CD4-positive, alpha-beta T cell treated with Interleukin-17A for 1 hour (primary cell): ENCODE data around the gene BRINP3.

Source experiments
- DNase-seq: peaks from one replicate; pipeline ENCODE4 v3.0.0-alpha.2; 2020

BRINP3 gene

DNA sequence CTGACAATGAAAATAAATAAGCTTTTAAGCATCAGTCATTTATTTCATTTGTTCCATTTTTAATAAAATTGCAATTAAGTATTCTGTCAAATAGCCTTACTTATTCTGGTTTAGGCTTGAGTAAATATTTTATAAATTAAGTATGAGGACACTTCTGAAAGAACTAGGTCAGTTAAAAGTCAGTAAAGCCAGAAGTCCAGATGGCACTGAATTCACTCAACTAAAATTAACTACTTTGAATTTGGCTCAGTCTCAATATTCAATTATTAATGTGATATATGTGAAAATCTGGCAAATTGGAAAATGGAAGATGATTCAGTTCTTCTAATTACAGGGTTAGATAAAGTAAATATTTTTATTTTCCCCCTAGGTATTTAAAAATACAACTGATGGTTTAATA, 174.2 kb downstream of the BRINP3 start:
- DNase-seq = no peak

DNA sequence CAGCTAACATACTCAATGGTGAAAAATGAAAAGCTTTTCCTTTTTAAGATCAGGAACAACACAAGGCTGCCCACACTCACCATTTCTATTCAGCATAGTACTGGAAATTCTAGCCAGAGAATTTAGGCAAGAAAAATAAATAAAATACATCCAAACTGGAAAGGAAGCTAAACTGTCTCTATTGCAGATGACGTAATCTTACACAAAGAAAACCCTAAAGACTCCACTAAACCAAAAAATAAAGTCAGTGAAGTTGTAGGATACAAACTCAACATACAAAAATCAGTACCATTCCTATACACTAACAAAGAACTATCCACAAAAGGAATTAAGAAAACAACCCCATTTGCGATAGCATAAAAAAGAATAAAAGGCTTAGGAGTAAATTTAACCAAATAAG, 181.2 kb downstream of the BRINP3 start:
- DNase-seq = no peak

DNA sequence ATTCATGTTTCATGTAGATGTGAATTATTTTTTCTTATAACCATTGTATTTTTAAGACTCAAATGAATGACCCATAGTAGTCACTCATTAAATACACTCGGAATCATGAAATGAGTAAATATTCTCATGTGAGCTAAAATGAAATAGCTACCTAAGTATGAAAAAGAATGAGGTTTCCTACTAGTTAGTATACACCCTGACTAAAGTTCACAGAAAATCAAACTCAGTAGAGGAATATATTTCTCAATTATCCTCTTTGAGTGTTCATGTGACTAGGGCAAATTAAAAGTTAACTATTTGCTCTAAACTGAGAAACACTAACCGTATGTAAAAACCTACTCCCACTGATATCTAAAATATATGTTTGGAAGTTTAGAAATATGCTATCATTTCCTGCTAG, 187.8 kb downstream of the BRINP3 start:
- no peak for DNase-seq

DNA sequence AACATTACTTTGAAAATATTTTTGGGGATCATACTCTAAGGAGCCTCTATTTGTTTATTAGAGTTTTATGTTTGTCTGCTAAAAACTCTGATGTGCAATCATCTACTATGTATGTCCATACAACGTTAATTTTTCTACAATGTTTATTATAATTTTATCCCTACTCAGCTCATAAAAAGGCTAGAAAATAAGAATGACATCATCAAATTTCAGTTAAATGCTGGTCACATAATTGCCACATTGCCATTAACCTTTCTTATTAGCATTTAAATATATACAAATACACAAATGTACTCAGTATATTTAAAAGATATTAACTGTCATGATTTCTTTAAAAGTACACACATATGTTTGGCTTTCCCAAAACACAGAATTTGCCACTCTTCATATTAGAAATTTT, 191.6 kb downstream of the BRINP3 start:
- no peak for DNase-seq

DNA sequence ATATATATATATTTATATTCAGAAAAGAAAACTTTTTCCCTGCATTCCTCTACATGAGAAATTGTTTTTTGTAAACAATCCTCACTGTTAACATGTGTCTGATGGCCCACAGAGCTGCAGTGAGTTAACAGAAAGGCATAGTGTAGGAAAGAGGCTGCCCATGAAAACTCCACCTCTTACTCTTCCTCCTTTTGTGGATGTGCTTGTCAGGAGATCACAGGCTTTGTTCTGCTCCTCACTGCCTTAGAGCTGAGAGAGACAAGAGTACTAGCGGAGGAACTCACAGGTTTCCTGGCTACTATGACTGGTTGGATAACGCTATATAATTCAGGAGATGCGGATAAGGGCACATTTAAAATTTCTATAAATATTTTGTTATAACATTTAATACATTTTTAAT, 200.6 kb downstream of the BRINP3 start:
- no peak for DNase-seq

DNA sequence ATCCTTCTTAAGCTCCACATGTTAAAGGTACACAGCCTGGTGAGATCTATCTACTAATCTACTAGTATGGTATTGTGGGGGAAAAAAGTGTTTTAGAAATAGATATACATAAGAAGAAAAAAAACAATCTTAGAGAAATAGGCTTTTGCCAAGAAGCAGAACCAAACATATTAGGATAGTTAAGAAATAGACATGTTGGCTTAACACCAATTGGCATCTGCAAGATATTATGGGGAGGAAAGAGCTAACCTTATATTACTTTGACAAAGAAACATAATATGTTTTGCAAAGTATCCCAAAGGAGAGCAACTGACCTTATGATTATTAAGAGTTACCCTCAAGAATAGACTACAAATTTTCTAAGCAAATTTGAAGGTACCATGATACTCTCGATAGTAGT, 202.9 kb downstream of the BRINP3 start:
- DNase-seq = no peak

DNA sequence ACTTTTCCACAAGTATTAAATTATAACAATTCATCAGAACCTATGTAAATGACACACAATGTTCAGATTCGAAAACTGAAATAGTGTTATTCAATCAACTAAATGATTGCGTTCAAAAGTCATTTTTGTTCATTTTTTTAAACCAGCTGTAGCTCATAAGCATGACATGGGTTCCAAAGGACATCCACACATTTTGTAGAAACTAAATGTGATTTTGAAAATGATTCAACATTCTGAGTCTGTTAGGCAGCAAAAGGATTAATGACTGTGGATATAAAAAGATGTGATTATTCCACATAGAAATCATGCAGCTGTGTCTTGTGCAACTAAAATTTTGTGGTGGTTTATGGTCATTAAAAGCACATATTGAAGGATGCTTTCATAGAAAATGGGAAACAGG, 204.5 kb downstream of the BRINP3 start:
- DNase-seq = no peak

DNA sequence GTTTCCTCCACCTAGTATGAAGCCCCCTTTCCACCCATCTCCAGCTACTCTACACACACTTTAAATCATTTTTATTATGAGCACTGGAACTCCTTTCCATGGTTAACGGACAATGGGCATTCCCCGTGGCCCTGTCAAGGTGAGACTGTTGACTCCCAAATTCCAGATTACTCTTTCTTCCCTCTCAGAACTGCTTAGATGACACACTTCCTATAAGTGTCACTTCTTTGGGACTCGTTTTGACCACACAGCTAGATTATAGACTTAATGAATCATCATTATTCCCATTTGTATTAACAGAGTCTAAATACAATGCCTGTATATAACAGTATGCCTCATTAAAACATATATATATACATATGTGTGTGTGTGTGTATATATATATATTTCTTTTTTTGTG, 215.1 kb downstream of the BRINP3 start:
- DNase-seq = no peak

DNA sequence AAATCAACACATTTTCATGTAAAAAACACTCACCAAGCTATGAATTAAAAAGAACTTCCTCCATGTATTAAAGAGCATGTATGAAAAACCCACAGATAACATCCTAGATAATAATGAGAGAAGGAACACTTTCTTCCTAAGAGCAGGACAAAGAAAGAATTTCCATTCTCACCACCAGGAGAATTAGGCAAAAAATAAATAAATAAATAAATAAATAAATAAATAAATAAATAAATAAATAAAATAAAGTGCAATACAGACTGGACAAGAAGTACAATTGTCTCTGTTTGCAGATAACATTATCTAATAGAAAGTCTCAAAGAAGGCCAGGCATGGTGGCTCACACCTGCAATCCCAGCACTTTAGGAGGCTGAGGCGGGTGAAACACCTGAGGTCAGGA, 218.2 kb downstream of the BRINP3 start:
- DNase-seq = no peak

DNA sequence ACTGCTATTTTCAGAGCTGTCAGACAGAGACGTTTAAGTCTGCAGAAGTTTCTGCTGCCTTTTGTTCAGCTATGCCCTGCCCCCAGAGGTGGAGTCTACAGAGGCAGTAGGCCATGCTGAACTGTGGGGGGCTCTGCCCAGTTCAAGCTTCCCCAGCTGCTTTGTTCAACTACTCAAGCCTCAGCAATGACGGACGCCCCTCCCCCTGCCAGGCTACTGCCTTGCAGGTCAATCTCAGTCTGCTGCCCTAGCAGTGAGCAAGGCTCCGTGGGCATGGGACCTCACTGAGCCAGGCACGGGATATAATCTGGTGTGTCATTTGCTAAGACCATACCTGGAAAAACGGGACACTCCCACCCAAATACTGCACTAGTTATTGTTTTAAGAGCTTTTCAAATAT, 219.7 kb downstream of the BRINP3 start:
- no peak for DNase-seq

DNA sequence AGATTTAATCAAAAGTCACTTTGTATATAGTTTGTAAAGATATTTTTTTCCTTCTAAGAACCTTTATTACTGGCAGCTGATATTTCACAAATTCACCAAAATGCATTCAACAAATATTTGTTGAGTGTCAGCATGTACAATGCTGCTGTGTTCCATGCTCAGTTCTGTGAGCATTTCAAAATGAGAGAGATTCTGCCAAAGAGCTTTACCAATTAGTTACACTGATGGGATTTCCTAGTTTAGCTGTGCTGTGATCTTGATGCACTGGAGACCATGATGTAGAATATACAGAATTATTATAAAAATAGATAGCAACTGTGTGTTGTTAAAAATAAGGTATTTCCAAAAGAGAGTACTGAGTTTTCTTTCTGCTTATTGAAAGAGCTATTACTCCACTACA, 225.6 kb downstream of the BRINP3 start:
- no peak for DNase-seq

DNA sequence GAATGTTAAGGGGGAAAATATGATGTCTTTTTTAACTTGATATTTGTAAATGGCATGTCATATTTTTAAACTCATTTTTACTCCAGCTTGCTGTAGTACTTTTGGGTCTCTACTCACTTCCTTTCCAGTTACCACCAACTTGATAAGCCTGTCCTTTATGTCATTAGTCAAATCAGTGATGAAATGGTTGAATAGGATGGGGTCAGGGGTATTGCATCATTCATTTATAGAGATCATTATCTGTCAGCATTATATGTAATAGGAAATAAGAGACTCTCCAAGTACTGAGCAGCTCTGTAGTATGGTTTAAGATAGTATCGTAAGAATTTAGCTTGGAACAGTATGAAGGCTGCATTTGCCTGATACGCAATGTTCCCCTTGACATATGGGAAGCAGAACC, 227.3 kb downstream of the BRINP3 start:
- no peak for DNase-seq

DNA sequence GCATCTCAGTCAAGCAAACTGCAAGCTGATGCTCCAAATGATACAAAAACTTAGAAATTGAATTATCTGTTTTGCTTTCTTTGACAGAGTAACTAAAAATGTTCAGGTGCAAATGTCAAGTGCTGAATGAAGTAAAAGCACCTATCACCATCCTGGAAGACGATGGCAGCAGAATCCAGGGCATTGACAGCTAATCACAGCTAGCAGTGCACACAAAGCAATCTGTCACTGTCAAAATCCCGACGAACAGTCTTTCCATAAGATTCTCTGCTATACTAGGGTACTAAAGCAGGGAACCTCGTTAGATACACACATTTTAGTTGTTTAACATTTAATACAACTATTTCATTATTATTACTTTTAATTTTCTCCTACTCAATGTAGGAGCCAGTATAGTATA, 233.3 kb downstream of the BRINP3 start:
- no peak for DNase-seq

DNA sequence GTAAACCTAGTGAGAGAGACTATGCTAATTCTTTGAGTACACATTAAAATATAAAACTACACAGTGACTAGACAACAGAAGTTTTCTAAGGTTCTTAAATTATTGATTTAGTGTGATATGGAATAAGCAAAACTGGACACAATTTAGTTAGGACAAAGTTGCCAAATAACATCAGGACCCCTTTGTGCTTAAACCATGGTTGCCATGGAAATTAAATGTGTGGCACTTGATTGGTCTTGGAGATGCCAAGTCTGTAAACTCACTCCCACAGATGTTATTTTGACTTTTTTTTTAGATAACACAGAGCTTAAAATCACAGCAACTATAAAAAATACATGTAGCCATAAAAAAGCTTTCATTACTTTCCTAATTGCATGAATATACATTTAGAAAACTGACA, 234.6 kb downstream of the BRINP3 start:
- no peak for DNase-seq

DNA sequence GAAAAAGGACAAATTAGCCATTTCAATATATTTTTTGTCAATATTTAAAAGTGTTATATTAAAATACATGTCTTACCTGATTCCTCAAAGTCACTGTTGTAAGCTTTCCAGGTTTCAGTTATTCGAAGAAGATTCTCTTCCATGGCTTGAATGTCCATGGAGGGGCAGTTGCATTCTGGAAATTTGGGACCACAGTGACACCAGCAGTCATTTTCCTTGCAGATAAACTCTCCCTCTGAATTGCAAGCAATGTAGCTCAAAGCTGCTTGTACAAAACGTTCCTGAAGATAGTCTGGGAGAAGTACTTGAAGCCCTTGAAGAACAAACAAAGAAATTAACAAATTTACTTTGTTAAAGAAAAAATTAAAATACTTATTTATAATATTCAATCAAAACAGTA, 251.7 kb downstream of the BRINP3 start:
- DNase-seq = no peak

DNA sequence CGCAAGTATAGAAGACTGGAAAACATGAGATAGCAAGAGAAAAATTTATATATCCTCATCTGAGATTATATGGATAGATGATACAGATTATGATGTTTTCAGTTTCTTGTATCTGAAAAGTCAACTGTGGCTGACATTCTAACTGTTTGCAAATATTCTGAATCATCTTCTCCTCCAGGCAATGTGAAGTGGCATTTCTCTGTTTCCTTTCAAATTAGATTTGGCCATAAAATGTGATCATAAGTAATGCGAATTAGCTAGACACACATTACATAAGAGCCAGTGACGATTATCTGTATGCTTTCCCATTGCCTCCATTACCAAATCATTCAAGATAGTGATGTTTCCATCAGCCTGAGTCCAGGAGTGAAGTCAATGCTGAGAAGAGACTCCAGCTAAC, 265.2 kb downstream of the BRINP3 start:
- no peak for DNase-seq

DNA sequence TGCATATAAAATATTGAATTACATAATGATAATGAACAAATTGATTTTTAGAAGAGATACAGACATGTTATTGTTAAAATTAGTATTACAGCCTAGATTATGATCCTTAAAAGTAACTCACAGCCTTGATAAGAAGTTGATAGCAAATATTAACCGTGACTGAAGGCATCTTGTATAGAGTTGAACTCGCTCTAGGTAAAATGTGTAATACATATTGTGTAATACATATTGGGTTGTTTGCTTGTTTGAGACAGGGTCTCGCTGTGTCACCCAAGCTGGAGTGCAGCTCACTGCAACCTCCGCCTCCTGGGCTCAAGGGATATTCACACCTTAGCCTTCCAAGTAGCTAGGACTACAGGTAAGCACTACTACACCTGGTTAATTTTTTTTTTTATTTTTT, 269.9 kb downstream of the BRINP3 start:
- DNase-seq = no peak

DNA sequence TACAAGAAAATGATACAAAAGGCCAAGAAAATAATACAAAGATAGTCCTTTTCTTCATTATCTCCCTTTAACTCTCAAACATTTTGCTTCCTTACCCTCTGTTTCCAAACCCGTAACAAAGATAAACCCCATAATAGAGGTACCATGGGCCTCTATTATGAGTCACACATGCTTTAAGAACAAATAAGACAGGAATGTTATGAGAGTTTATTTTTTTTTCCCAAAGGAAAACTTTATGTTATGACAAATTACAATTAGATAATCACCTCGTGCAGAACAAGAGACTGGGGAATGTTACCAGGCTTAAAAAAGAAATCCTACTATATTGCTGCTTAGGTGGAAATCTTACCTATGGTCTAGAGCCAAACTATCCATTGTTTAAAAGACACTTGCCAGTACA, 272.0 kb downstream of the BRINP3 start:
- no peak for DNase-seq

DNA sequence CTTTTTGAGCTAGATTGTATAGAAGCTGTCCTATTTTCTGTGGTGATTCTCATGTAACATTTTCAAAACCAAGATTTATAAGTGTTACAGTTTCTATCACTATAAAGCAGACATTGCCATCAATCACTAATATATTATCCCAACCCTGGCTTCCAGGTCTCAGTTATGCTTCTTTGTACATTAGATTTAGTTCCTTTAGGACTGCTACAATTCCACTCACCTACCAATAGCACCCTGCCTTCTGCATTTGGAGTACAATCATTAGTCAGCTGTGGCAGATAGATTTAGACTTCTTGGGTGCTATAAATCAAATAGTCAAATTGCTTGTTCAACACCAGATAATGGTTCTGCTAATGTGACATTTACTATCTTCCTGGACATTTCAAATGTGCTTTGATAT, 281.6 kb downstream of the BRINP3 start:
- no peak for DNase-seq

DNA sequence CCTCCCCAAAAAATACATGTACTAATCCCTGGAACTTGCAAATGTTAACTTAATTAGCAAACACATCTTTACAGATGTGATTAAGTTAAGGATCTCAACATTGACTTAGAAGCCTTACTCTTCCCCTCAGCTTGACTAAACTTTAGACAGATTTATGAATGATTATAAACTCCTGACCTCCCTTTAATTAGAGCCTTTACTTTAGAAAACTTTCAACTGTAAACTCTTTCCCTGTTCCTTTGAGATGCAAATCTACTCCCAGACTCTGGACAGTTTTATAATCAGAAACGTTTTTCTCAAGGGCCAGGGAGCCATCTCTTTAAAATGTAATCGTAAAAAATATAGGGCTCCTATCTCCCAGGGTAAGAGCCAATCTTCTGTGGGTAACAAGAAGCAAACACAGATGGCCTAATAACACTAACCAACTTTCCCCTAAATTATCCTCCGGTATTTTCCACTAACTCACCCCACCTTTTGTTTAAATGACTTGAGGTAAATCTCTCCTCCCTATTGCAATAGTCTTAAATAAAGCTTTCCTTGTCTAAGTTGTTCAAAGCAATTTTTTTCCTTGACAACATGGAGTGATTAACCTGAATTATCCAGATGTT, 284.1 kb downstream of the BRINP3 start:
- DNase-seq = no peak

DNA sequence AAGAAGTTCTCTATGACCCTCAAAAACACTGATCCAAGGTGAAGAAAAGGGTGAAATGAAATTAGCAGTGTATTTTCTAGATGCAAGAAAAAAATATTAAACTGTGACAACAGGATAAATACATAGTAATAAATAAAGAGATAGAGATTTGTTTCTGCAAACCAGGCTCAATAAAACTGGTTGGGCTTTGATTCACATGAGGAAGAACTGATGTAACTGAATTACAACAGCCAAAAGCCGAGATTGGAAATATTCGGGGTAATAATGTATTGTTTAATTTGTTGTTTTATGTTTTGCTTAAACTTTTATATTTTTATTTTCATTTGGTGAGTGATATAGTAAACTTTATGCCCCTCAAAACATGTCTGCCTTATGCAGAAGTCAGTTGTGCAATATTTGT, 285.0 kb downstream of the BRINP3 start:
- no peak for DNase-seq

DNA sequence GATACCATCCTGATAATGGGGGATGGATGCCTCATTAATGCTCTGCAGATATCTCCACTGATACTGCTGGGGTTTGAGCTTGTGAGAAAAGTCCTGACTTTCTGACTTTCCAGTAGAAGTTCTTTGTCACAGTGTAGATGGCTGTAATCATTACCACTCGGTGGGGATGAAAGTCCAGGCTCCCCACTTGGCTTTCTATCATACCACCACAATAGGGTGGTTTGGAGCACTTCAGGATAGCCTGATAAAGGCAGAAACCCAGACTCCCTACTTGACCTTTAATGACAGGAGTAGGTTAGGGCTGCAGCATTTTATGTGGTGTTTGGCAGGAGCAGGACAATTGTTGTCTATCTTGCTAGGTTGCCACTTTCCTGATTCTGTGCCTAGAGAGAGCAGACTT, 294.1 kb downstream of the BRINP3 start:
- DNase-seq = no peak

DNA sequence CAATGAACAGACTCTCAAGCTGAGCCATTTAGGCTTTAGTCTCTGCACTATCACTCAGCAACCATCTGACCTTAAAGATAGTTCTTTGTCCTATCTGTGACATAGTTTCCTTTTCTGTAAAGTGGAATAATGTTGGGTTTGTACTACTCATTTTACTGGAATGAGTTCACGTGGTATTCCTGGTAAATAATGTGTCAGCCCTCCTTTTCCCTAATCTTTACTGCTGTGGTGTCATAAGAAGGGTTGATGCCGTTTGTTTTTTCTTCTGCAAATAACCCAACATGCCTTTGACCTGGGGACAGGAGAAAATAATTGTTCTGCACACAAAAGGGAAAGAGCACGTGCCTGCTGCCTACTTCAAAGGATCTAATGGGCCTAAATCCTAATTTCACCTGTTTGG, 297.8 kb downstream of the BRINP3 start:
- no peak for DNase-seq

DNA sequence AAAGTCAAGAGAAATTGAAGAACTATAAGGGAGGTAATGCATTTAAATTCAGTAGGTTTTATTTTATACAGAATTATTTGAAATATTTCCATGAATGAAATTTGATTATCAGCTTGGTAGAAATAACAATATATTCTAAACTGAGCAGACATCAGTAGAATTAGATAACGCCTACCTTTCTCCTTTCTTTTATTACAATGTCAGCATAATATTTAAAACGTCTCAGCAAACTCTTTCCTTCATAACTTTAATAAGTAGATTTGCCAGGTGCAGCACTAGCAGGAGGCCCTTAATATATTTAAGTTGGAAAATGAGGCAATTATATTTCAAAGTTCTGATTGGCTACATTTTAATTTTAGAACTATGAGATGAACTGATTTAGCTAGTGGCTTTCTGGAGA, 298.8 kb downstream of the BRINP3 start:
- DNase-seq = no peak

DNA sequence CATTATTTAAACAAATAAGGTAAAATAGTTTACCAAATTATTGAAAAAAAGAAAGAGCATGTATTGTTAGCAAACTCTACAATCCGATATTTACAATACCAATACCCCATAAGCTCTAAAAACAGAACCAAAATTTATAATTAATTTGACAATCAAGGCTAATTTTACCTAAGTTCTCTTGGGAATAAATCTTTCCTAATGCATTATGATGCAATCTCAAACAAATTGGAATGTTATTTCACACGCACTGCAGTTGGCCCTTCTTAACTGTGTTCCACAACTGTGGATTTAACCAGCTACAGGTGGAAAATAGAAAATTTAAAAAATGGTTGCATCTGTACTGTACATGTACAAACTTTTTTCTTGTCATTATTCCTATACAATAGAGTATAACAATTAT, 300.1 kb downstream of the BRINP3 start:
- no peak for DNase-seq

DNA sequence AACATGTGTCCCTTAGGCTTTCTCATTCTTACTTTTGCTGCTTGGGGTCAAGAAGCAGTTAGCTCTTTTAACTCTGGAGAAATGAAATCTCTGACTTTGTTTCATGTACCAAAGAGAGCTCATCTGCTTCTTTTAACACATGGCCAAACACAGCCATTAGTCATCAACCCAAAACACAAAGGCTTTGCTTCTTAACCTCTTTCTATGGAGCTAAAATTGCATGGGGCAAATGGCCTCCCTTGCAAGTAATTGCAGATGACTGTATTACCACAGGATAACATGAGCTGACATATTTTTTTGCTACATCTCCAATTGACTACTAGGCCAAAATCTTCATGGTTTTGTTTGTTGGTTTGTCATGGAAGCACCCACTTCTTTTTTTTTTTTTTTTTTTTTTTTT, 300.9 kb downstream of the BRINP3 start:
- no peak for DNase-seq
